Mucosa of descending colon (tissue), 3 donors: Measurements from ENCODE around the gene ZBTB7C. TPM values are rescaled to one million over a fixed set of nuclear protein-coding genes. Genes with fewer than 3 reads are reported as not detected.
A peak's percentile ranks its signal among the peaks of the same experiment; 100 is the strongest.

ENCODE experiments used
- ATAC-seq: fragments of 200-7000 bp; cut with Tn5 transposase; one replicate; pipeline ENCODE4 v1.9.1; 2020; ENCODE audit warnings: mild to moderate bottlenecking, moderate library complexity
- DNase-seq, 3 donors: peaks; one replicate each; pipeline ENCODE4 v3.0.0-alpha.2; 2020
- H3K36me3 ChIP-seq: fragments of 200-600 bp; one replicate; pipeline ENCODE4 v1.8.0; 2021; ENCODE audit warnings: low read depth, mild to moderate bottlenecking
- H3K4me1 ChIP-seq: fragments of 200-600 bp; one replicate; pipeline ENCODE4 v1.8.0; 2021; ENCODE audit warnings: low read depth, mild to moderate bottlenecking
- H3K4me3 ChIP-seq: fragments of 200-600 bp; one replicate; pipeline ENCODE4 v1.8.0; 2021; ENCODE audit warnings: mild to moderate bottlenecking
- H3K9me3 ChIP-seq: fragments of 200-600 bp; one replicate; pipeline ENCODE4 v1.8.0; 2021; ENCODE audit warnings: mild to moderate bottlenecking
- intact Hi-C, 2 donors: fragments of 100-400 bp; cut with DNase I in 1 of 2; cut with micrococcal nuclease in 1 of 2; formaldehyde crosslinking; loops; one replicate each; pipeline versions ENCODE4 v1.11.0 to v1.11.1; 2022; cut with DNase I, micrococcal nuclease
- total RNA-seq, 3 donors: library from RNA; stranded (reverse); fragmentation: NEBNext Ultra II Directional in 2 of 3; extraction: Animal tissue kit (Norgen Biotek cat#: 25700) in 2 of 3; gene quantifications; one replicate each; pipeline versions ENCODE4 v1.2.1 to v1.2.4, GENCODE V29; 2021 to 2023
- TF ChIP-seq, protein P1 (sequence below): fragments of 200-600 bp; IDR thresholded peaks from one replicate; pipeline ENCODE4 v1.8.0; 2022; ENCODE audit warnings: antibody characterized with exemption, mild to moderate bottlenecking
- donor health status: DM: no; HTN: no; CAD: no; lungs with moderate emphysema.
- donor health status: DM: no; HTN: no; CAD: no.
- donor health status: DM: no; HTN: yes; CAD: no.

Gene ZBTB7C
- total RNA-seq, 3 donors from 2014 or later, result 20.8 to 56.6 (median 38.2) TPM

DNA sequence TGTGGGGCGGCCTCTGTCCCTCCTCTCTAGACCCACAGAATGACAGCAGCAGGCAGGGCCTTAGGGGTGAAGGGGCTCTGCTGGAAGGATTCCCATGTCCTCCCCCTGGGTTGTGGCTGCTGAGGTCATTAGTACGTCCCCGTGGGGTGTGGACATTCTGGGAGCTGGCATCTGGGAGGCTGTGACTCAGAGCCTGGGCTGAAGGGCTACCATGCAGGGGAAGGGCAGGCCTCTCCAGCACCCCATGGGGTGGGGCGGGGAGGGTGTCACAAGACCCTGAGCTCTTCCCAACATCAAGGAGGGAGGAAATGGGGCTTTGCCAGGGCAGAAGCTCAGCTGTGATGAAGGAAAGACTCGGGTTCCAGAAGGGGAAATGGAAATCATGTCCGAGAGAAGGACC lies 373.0 kb downstream of the ZBTB7C start:
- TF ChIP-seq, protein P1, sequence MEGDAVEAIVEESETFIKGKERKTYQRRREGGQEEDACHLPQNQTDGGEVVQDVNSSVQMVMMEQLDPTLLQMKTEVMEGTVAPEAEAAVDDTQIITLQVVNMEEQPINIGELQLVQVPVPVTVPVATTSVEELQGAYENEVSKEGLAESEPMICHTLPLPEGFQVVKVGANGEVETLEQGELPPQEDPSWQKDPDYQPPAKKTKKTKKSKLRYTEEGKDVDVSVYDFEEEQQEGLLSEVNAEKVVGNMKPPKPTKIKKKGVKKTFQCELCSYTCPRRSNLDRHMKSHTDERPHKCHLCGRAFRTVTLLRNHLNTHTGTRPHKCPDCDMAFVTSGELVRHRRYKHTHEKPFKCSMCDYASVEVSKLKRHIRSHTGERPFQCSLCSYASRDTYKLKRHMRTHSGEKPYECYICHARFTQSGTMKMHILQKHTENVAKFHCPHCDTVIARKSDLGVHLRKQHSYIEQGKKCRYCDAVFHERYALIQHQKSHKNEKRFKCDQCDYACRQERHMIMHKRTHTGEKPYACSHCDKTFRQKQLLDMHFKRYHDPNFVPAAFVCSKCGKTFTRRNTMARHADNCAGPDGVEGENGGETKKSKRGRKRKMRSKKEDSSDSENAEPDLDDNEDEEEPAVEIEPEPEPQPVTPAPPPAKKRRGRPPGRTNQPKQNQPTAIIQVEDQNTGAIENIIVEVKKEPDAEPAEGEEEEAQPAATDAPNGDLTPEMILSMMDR, result no peak
- DNase-seq, result no peak
- Histone ChIP-seq H3K36me3 (no peaks in the 10 kb centered on the region), H3K4me1 (no peaks in the 10 kb centered on the region), H3K9me3 (no peaks in the 10 kb centered on the region), H3K4me3 (no peak overlapping the region)
- peak; percentile 18 for ATAC-seq
- intact Hi-C loops, result no loop called here

- intact Hi-C loops, result no loop called here
- H3K9me3 ChIP-seq, result no peaks in the 10 kb centered on the region
- H3K36me3 ChIP-seq, result no peaks in the 10 kb centered on the region
- H3K4me1 ChIP-seq, result no peaks in the 10 kb centered on the region
- DNase-seq, result no peak
- TF ChIP-seq, protein P1, result no peak
- H3K4me3 ChIP-seq, result no peak overlapping the region
- no peak for ATAC-seq
Measured at GRCh38 chr18:48035556-48035860, 373.7 kb downstream of the ZBTB7C start.

DNA sequence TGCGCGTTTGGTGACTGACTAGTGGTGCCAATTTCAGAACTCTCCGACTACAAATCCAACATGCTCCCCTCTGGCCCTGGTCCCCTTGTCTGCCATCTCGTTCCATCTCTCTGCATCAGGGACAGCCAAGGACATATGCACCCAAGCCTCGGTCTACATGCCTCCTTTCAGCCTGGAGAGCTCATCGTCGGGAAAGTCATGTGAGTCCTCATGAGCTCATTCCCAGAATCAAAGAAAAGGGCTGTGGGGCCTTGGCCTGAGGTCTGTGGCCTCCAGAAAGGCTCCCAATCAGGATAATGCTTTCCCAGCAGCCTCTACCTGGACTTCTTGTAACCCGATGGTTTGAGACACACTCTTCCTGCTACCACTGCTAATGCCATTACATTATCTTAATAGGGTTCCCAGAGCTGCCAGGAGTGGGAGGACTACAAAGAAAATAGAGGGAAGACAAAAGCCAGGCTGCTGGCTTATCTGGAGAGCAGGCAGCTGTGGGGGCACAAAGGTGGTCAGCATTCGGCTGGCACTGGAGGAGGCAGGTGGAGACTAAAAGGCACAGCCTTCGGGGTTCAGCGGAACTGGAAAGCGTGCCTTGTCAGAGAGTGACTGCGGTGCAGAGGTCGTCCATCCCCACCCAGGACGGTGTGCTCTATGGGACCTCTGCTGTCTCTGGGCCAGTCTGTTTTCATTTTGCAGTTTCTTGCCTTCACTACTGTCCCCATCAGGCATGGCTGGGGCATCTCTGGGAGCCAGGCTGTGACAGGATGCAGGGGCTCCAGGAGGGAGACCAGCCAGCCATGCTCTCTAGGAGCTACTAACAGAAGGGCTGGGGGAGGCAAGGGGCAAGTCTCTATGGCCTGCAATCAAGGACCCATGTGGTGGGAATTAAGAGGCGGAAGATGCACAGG lies 374.3 kb downstream of the ZBTB7C start:
- no peaks in the 10 kb centered on the region for H3K4me1 ChIP-seq
- ATAC-seq, result no peak
- no peaks in the 10 kb centered on the region for H3K36me3 ChIP-seq
- no peak for DNase-seq
- no peak overlapping the region for H3K4me3 ChIP-seq
- H3K9me3 ChIP-seq, result no peaks in the 10 kb centered on the region
- TF ChIP-seq, protein P1, result no peak
- intact Hi-C loops, result no loop called here

GRCh38 chr18:48033790-48034650 lies 375.2 kb downstream of the ZBTB7C start:
- H3K9me3 ChIP-seq, result no peaks in the 10 kb centered on the region
- no peak overlapping the region for H3K4me3 ChIP-seq
- intact Hi-C loops, result no loop called here
- no peak for DNase-seq
- TF ChIP-seq, protein P1, result no peak
- no peaks in the 10 kb centered on the region for H3K36me3 ChIP-seq
- no peaks in the 10 kb centered on the region for H3K4me1 ChIP-seq
- ATAC-seq, result no peak

GRCh38 chr18:48032876-48033789 lies 376.1 kb downstream of the ZBTB7C start:
- Histone ChIP-seq H3K36me3 (no peaks in the 10 kb centered on the region), H3K4me3 (no peak overlapping the region), H3K4me1 (no peaks in the 10 kb centered on the region), H3K9me3 (no peaks in the 10 kb centered on the region)
- intact Hi-C loops, result no loop called here
- TF ChIP-seq, protein P1, result no peak
- ATAC-seq, result no peak
- DNase-seq, result no peak
